GM23248 (cell line): ENCODE measurements around the gene CLEC12A.

Source experiments
- EZH2 ChIP-seq: fragments of 200-600 bp; sonication (generic); IDR thresholded peaks from 2 replicates; pipeline ENCODE4 v1.6.1; 2018; ENCODE audit warnings: antibody characterized with exemption, mild to moderate bottlenecking; ENCODE audit not compliant: insufficient read depth, poor library complexity, severe bottlenecking
- EZH2phosphoT487 ChIP-seq: fragments of 200-600 bp; sonication (generic); IDR thresholded peaks from 2 replicates; pipeline ENCODE4 v1.6.1; 2018; ENCODE audit warnings: antibody characterized with exemption, moderate library complexity, mild to moderate bottlenecking, low read depth; ENCODE audit not compliant: insufficient read depth

- TF ChIP-seq EZH2phosphoT487 (no peak), EZH2 (no peak)
Measured at GRCh38 chr12:9973949-9974348, 2.7 kb downstream of the CLEC12A start.
